HG02571 (cell line): ENCODE measurements around the gene SERINC2.

Experiments used
- ATAC-seq: cut with Tn5 transposase; IDR thresholded peaks from one replicate; pipeline ENCODE4 v1.9.1; 2021; ENCODE audit warnings: mild to moderate bottlenecking, moderate library complexity; ENCODE audit not compliant: unreplicated experiment

SERINC2 gene

DNA sequence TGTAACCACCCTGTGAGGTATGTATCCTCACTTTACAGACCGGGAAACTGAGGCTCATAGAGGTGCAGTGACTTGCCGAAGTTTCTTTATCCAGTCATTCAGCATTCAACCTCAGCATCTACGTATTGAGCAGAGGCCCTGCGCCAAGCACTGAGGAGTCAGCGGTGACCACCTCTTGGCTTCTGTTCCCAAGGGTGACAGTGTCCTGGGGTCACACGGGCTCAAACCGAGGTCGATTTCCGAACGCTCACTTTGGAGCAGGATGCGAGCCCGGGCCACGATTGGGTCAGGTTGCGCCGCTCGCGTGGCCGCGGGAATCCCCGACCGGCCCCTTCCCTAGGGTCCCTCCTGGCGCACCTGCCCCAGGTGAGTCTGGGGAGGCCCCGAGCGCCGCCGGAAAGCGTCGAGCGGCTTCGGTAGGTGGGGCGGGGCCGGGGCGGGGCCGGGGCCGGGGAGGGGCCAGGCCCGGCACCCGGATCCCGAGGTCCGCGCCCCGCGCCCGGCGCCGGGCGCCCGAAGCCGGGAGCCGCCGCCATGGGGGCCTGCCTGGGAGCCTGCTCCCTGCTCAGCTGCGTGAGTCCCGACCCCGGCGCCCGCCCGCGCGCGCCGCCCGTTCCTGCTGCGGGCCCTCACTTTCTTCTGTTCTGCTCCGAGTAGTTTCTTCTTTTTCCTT is at the start of gene SERINC2:
Gene SERINC2 (plus strand): TSS at position 482 of the 673 bp plus-strand sequence. CDS start 53 bp downstream, at position 535.
- peak; percentile 53 for ATAC-seq

DNA sequence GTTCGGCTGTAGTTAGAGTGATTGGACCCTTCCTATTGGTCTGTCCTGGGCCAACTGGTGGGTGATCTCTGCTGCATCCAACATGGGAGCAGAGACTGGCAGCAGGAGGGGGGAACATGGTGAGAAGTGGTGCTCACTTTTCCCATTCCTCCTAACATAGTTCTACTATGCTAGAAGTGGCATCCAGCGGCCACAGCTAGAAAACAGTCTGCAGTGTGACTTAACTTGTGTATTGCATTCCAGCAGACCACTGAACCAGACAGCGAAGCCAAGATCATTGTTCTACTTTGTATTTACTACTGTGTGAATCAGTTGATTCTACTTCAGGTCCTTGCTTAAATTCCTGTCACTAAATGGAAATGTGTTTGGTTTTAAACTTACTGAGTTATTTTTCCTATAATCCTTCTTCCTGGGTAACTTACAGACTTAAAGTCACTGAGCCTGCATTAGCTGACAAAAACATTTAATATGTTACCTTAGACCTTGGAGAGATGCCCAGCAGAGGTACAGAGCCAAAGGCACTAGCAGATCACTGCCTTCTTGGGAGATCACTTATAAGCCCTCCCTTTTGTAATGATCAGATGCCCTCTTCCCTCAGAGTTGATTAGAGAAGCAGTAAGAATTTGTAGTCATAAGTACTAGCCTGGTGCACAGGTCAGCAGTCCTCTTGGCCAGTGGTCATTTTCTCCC is 48.3 kb upstream of the SERINC2 start:
- ATAC-seq: no peak

GRCh38 chr1:31366796-31367195 is 46.2 kb upstream of the SERINC2 start:
- ATAC-seq: no peak

DNA sequence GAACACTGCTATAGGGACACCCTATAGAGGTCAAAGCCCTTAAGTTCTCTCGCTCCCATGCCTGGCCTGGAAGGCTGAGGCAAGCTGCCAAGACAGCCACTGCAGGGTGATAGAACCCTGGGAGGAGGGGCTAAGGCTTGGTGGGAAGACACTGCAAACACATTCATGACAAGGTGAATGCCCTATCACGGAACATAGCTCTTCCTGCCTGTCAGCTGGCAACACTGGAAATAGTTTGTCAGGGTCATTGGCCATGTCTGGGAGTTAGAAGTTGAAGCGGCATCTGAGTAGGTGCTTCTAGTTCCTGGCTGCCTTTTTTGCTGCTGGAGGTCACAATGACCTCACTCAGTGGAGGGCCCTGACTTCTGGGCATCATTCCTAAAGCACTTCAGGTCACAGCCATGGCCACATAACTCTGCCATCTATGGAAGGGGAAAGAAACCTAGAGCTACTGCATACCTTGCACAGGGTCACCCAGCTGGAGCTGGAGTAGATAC is 44.4 kb upstream of the SERINC2 start:
- ATAC-seq: no peak

DNA sequence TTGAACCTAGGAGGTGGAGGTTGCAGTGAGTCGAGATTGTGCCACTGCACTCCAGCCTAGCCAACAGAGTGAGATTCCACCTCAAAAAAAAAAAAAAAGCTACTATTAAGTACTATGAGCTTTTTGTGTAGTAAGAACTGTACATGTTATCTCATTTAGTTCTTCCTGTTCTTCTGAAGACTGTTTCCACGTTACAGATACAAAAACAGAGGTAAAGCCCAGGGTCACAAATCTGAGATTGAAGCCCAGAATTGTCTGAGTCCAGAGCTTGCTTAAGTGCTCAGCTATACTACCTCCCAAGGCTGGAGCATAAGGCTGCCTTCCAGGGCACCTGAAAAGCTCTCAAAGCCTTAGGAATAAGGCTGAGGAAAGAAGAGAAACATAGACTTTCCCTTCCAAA is 43.0 kb upstream of the SERINC2 start:
- no peak for ATAC-seq

DNA sequence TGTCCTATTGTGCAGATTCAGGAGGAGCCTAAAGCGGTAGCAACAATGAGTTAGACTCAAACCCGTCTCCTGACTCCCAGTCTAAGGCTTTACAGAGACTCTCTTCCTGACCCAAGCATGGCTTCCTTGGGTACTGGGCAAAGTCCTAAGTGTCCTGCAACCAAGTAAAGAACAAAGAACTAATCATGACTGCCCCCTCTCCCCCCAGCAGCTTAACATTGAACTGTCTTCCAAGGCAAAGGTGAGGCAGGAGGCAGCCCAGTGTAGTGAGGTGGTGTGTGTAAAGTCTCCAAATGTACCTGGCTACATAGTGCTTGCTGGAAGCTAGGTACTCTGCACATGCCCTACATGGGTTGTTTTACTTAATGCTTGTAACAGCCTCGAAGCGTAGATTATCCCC is 42.4 kb upstream of the SERINC2 start:
- ATAC-seq: no peak

DNA sequence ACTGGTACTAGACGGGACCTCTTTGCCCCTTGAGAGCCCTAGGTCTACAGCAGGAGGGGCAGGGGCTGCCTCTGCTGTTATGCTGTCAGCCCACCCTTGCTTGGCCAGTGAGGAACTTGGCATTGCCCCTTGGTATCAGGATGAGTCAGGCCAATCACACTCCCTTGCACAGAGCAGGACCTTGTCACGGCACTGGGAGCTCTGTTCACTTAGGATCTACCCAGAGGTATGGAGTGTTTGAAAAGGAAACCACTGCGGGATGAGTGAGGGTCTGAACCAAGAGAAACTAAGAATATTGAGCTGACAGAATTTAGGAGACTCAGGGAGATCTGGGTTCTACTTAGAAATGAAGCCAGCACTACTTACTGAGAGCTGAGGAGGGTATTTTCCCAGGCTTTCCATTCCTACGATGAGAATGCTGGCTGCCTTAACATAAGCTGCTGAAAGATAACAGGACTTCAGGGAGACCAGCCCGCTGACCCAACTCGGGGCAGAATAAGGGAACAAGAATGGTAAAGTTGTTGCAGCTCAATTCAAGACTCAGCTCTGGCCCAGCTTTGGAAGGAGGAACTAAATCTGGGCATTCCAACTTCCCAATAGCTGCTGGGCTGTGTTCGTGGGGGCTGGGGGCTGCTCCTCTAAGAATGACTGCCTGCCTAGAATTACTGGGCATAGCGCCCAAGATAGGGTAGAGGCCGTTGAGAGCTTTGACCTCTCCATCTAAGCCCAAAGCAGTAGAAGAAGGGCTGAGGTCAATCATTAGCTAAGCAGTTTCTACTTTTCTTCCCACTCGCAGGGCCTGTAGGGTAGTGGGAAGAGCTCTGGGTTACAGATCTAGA is 41.7 kb upstream of the SERINC2 start:
- no peak for ATAC-seq

GRCh38 chr1:31372051-31372450 is 41.0 kb upstream of the SERINC2 start:
- ATAC-seq: no peak

- ATAC-seq: no peak
These were observed 40.3 kb upstream of the SERINC2 start for GRCh38 chr1:31372751-31373055.

GRCh38 chr1:31373056-31373896 is 39.7 kb upstream of the SERINC2 start, which contains the start of gene FABP3:
Gene FABP3, minus strand, starts transcription at chr1:31373076. Its CDS starts 62 bp downstream, at chr1:31373014.
- no peak for ATAC-seq

- no peak for ATAC-seq
These were observed 39.0 kb upstream of the SERINC2 start for GRCh38 chr1:31373897-31374486.

DNA sequence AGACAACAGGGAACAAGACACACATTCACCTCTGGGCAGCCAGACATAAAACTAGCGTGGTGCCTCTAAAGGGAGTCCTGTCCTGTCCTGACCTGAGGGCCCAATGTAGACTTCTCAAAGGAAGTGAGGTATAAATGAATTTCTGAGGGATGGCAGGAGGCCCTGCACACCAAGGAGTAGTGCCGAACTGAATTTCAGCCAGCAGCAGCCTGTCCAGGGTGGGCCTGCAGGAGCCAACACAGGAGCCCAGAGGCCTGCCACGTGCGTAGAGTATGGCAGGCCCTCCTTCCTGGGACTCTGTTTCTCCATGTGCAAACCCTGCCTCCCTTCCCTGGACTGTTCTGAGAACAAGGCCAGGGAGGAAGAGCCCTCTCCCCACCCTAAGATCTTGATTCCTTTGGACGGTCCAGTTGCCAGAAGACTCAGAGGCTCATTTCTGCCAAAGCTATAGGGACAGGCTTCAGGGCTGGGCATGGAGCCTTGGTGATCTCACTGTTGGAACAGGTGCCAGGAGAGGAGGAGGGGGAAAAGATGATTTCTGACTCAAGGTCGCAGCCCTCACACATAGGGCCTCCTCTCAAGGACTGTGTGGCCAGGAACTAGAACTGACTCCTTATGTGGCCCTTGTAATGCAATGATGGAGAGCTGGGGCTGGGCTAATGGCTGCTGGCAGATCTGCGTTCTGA is 38.4 kb upstream of the SERINC2 start:
- ATAC-seq: no peak

DNA sequence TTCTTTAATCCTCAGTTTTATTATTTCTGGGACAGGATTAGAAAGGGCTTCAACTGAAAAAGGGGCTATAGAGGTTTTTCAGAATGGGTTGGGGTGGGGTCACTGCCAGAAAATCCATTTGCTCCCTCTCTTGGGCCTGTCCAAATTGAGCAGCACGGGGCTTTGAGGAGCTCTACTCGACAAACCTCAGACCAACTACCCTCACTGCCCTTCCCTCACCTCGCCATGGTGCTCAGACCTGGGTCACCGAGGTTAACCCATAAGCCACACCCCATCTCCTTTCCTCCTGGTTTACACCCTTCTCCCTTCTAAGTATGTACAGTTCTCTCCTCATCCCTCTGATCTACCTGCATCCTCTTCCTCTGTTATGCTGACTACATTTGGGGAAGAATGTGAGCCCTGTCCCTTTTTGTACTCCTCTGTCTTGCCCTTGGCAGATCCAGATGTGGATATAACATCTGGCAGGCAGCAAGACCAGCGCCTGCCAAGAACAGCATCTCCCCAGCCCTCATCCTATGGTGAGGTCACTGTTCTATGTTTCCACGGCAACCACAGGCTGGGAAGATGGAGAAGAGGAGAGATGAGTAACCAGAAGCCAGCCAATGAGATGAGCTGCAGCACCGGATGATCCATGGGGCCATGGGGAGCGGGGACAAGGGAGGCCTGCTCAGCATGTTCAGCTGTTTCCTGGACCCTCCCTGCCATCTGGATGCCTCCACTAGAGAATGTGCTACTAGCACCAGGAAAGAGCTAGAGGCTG is 36.5 kb upstream of the SERINC2 start:
- ATAC-seq: no peak

DNA sequence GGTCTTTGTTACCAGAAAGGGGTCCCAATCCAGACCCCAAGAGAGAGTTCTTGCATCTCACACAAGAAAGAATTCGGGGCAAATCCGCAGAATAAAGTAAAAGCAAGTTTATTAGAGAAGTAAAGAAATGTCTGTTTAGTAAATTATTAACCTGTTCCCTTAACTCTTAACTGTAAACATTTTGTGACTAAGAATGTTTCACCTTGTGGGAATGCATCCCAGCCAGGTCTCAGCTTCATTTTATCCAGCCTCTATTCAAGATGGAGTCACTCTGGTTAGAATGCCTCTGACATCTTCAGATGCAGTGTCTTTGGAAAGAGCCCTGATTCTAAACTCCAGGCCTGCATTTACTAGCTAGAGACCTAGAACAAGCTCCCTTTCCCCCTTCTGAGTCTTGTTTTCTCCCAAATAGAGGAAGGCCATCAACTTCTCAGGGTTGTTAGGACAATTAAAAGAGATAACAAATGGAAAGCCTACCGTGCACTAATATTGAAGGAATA is 35.6 kb upstream of the SERINC2 start:
- no peak for ATAC-seq

GRCh38 chr1:31378001-31378400 is 35.0 kb upstream of the SERINC2 start:
- ATAC-seq: no peak

DNA sequence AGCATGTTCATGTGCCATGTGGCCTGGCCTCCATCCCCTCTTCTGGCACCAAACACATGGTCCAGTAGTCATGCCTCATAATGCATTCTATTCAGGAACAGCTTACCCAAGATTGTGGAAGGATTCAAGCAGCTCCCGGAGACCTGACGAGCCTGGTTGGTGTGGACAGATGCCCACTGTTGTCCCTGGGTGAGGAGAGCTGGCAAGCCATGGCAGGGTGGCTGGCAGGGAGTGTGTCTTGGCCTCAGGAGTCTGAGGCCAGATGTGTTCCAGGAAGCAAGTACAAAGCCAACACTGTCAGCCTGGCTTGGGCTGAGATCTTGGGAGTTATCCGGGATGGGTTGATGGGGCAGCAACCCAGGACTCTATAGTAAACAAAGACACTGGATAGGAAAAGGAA is 32.8 kb upstream of the SERINC2 start:
- no peak for ATAC-seq

GRCh38 chr1:31381394-31382294 is 31.4 kb upstream of the SERINC2 start:
- no peak for ATAC-seq
